ENCODE data around the gene DAPK1. TPM values are rescaled to one million over a fixed set of nuclear protein-coding genes. Genes with fewer than 3 reads are reported as not detected.

The DAPK1 gene
- polyA plus RNA-seq, 1 experiment = 0.12 TPM

- DNase-seq (ENCODE audit: low read depth, low spot score) = no peak
- POLR2A ChIA-PET = no interaction called here
- Histone ChIP-seq H3K4me3 (ENCODE audit: low read depth, low read length) (no peak overlapping the region), H3K27me3 (ENCODE audit: control insufficient read depth, insufficient read depth, low read length) (no peaks in the 10 kb centered on the region), H3K9me3 (ENCODE audit: control insufficient read depth, insufficient read depth, low read length) (peaks cover 12% of the 10 kb centered on the region; the same call in 1 of the 2 replicates), H3K27ac (ENCODE audit: low read depth, low read length) (no peak overlapping the region)
- no peak for TF ChIP-seq CTCF (IDR thresholded peaks at IDR 0.05; ENCODE audit: low read depth, low read length)
- CTCF ChIA-PET = interaction anchor here (1.6 kb wide), 1 partner anchor 110 kb away, joined by 4 read pairs; no protein-coding TSS in a partner anchor
Observed at GRCh38 chr9:87702921-87703320, 205.3 kb downstream of the DAPK1 start.

DNA sequence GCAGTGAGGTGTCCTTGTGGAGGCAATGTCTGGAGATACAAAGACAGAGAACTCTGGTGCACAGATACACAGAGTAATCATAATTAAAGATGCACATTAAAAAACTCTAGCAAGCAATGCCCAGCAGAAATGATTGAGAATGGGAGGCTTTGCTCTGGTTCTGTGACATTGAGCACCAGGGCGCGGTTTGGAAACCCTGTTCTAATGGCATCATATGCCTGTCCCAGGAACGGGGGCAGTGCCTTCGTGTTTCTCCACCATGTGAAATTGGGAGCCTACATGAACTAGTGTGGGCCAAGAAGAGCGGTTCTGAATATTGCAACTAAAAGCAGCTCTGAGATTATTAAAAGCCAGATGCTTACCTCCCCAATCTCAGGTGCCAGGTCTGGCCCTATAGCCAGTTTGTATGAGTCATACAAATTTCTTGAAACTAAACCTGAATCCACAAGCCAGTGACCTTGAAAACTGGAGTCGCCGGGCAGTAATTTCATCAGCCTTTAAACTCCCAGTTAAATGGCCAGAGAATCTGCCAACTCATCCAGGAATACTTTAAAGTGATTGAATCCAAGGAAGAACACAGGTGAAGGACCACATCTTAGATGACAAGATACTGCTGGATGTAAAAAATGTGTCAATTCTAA, 206.1 kb downstream of the DAPK1 start:
- TF ChIP-seq CTCF (IDR thresholded peaks at IDR 0.05; ENCODE audit: low read depth, low read length) = no peak
- ChIA-PET CTCF (no interaction called here), POLR2A (no interaction called here)
- no peak for DNase-seq (ENCODE audit: low read depth, low spot score)
- peaks cover 12% of the 10 kb centered on the region; the same call in 1 of the 2 replicates for H3K9me3 ChIP-seq (ENCODE audit: control insufficient read depth, insufficient read depth, low read length)
- no peaks in the 10 kb centered on the region for H3K27me3 ChIP-seq (ENCODE audit: control insufficient read depth, insufficient read depth, low read length)
- H3K4me3 ChIP-seq (ENCODE audit: low read depth, low read length) = no peak overlapping the region
- no peak overlapping the region for H3K27ac ChIP-seq (ENCODE audit: low read depth, low read length)

DNA sequence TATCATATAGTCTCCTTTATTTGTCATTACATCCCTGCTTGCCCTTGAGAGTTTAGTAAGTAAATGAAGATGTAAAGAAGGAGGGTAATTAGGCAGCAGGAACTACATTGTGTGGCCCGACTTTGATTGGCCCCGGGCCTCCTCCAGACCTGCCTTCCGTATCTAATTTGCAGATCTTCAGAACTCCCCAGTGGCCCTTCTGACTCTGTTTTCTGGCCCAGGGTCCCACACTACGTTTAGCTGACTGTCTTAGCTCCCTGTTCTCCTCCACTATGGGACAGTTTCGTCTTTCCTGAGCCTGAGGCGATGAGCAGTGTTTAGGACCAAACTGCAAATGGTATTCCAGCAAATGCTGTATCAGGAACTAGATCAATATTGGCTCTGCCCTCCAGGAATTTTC, 206.7 kb downstream of the DAPK1 start:
- ChIA-PET POLR2A (no interaction called here), CTCF (no interaction called here)

DNA sequence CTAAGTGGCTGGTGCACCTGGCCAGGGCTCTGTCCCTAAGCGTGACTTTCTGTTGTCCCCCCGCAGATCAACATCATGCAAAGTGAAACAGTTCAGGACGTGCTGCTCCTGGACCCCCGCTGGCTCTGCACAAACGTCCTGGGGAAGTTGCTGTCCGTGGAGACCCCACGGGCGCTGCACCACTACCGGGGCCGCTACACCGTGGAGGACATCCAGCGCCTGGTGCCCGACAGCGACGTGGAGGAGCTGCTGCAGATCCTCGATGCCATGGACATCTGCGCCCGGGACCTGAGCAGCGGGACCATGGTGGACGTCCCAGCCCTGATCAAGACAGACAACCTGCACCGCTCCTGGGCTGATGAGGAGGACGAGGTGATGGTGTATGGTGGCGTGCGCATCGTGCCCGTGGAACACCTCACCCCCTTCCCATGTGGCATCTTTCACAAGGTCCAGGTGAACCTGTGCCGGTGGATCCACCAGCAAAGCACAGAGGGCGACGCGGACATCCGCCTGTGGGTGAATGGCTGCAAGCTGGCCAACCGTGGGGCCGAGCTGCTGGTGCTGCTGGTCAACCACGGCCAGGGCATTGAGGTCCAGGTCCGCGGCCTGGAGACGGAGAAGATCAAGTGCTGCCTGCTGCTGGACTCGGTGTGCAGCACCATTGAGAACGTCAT, 208.5 kb downstream of the DAPK1 start:
- TF ChIP-seq CTCF (IDR thresholded peaks at IDR 0.05; ENCODE audit: low read depth, low read length) = no peak
- peaks cover 12% of the 10 kb centered on the region; the same call in 1 of the 2 replicates for H3K9me3 ChIP-seq (ENCODE audit: control insufficient read depth, insufficient read depth, low read length)
- H3K27me3 ChIP-seq (ENCODE audit: control insufficient read depth, insufficient read depth, low read length) = no peaks in the 10 kb centered on the region
- POLR2A ChIA-PET = no interaction called here
- CTCF ChIA-PET = no interaction called here
- DNase-seq (ENCODE audit: low read depth, low spot score) = no peak
- no peak overlapping the region for H3K27ac ChIP-seq (ENCODE audit: low read depth, low read length)
- H3K4me3 ChIP-seq (ENCODE audit: low read depth, low read length) = no peak overlapping the region

More for the DNA sequence above, 206.7 kb downstream of the DAPK1 start:
- no peak overlapping the region for H3K4me3 ChIP-seq (ENCODE audit: low read depth, low read length)
- H3K9me3 ChIP-seq (ENCODE audit: control insufficient read depth, insufficient read depth, low read length) = peaks cover 12% of the 10 kb centered on the region; the same call in 1 of the 2 replicates
- H3K27me3 ChIP-seq (ENCODE audit: control insufficient read depth, insufficient read depth, low read length) = no peaks in the 10 kb centered on the region
- DNase-seq (ENCODE audit: low read depth, low spot score) = no peak
- no peak overlapping the region for H3K27ac ChIP-seq (ENCODE audit: low read depth, low read length)
- TF ChIP-seq CTCF (IDR thresholded peaks at IDR 0.05; ENCODE audit: low read depth, low read length) = no peak

- Histone ChIP-seq H3K27ac (ENCODE audit: low read depth, low read length) (no peak overlapping the region), H3K4me3 (ENCODE audit: low read depth, low read length) (no peak overlapping the region), H3K27me3 (ENCODE audit: control insufficient read depth, insufficient read depth, low read length) (no peaks in the 10 kb centered on the region), H3K9me3 (ENCODE audit: control insufficient read depth, insufficient read depth, low read length) (peaks cover 12% of the 10 kb centered on the region; the same call in 1 of the 2 replicates)
- no peak for DNase-seq (ENCODE audit: low read depth, low spot score)
- CTCF ChIA-PET = interaction anchor here (4.0 kb wide), 1 partner anchor 23 kb away, joined by 15 read pairs; no protein-coding TSS in a partner anchor
- POLR2A ChIA-PET = no interaction called here
- TF ChIP-seq CTCF (IDR thresholded peaks at IDR 0.05; ENCODE audit: low read depth, low read length) = no peak
Observed at GRCh38 chr9:87707805-87708506, 210.3 kb downstream of the DAPK1 start.

Data from AG04450 (cell line).